HepG2 (cell line): ENCODE results near the gene ARHGAP22. TPM values are rescaled to one million over a fixed set of nuclear protein-coding genes. Genes with fewer than 3 reads are reported as not detected.

Experiments used
- ATAC-seq: fragments of 200-7000 bp; cut with Tn5 transposase; 3 replicates; pipeline ENCODE4 v1.9.1; 2020; ENCODE audit warnings: mild to moderate bottlenecking, moderate library complexity
- BruUV-seq: library from RNA; stranded (reverse); fragments of 400-500 nt; replicated peaks from 2 replicates; lab custom pipeline; 2021; lab: Mats Ljungman, UMichigan
- CTCF ChIA-PET: fragments of 300-600 bp; formaldehyde crosslinking; extraction: SDS; loops from one replicate; lab custom pipeline; 2021; ENCODE audit warnings: low total read pairs, inconsistent platforms, low intra/inter-chr PET ratio; lab: Yijun Ruan, JAX
- POLR2A ChIA-PET: fragments of 350-600 bp; sonication (Branson Sonifier 250); formaldehyde crosslinking; loops from one replicate; lab custom pipeline; 2020; ENCODE audit warnings: antibody characterized with exemption, inconsistent platforms; lab: Yijun Ruan, JAX
- DNase-seq: peaks from one replicate; pipeline ENCODE4 v3.0.0-alpha.2; 2015; ENCODE audit warnings: low spot score
- FAIRE-seq: peaks from 3 replicates; lab custom pipeline; 2011; peaks lifted over from hg19 to GRCh38; lab: Jason Lieb, UNC
- H2AFZ ChIP-seq: one replicate; pipeline ENCODE4 v1.6.1; 2011; ENCODE audit warnings: low read length, inconsistent platforms
- H3K27ac ChIP-seq: fragments of 300-600 bp; 3 replicates; pipeline ENCODE4 v1.8.0; 2011; ENCODE audit warnings: mixed run types, mild to moderate bottlenecking, mixed read lengths, low read length, inconsistent platforms; ENCODE audit not compliant: insufficient read depth; ENCODE audit errors: extremely low read length
- H3K27me3 ChIP-seq, 2 experiments: fragments of 200-600 bp in 1 of 2; 2 replicates in 1 of 2; 3 replicates in 1 of 2; pipeline versions ENCODE4 v1.6.0 to v1.8.0; 2011; ENCODE audit warnings: low read length in 2 of 2, mild to moderate bottlenecking in 2 of 2, moderate library complexity in 2 of 2, inconsistent platforms in 1 of 2; ENCODE audit not compliant: insufficient read depth in 2 of 2, control insufficient read depth in 1 of 2
- H3K36me3 ChIP-seq, 2 experiments: fragments of 200-600 bp in 1 of 2; replicated peaks in 1 of 2; 2 replicates in 1 of 2; 3 replicates in 1 of 2; pipeline versions ENCODE4 v1.5.1 to v1.8.0; 2011; ENCODE audit warnings: low read length in 2 of 2, inconsistent platforms in 1 of 2; ENCODE audit not compliant: insufficient read depth in 2 of 2, control insufficient read depth in 1 of 2
- H3K4me1 ChIP-seq: 2 replicates; pipeline ENCODE4 v1.5.1; 2012; ENCODE audit warnings: low read length, inconsistent platforms; ENCODE audit not compliant: insufficient read depth
- H3K4me2 ChIP-seq: 2 replicates; pipeline ENCODE4 v1.6.0; 2011; ENCODE audit warnings: low read depth, low read length, inconsistent platforms
- H3K4me3 ChIP-seq, 3 experiments: fragments of 200-600 bp in 1 of 3; sonication (generic), shearing (Covaris generic) in 1 of 3; replicated peaks in 1 of 3; 2 replicates each; pipeline ENCODE4 v1.5.1; 2011 to 2016; ENCODE audit warnings: low read length in 3 of 3, inconsistent platforms in 2 of 3, low read depth in 2 of 3, mild to moderate bottlenecking in 2 of 3, control low read depth in 1 of 3, mixed read lengths in 1 of 3; ENCODE audit not compliant: insufficient read depth in 1 of 3
- H3K79me2 ChIP-seq: one replicate; pipeline ENCODE4 v1.6.1; 2011; ENCODE audit warnings: low read length, inconsistent platforms; ENCODE audit not compliant: insufficient read depth
- H3K9ac ChIP-seq: 2 replicates; pipeline ENCODE4 v1.6.0; 2011; ENCODE audit warnings: mild to moderate bottlenecking, low read depth, low read length, inconsistent platforms; ENCODE audit not compliant: insufficient read depth
- H3K9me3 ChIP-seq: 2 replicates; pipeline ENCODE4 v1.5.1; 2012; ENCODE audit warnings: mild to moderate bottlenecking, low read length
- H4K20me1 ChIP-seq: 2 replicates; pipeline ENCODE4 v1.6.0; 2011; ENCODE audit warnings: inconsistent platforms, mild to moderate bottlenecking, low read length, moderate library complexity; ENCODE audit not compliant: insufficient read depth
- ARNTL ChIP-seq: sonication (generic); formaldehyde crosslinking; IDR thresholded peaks from 2 replicates; pipeline ENCODE4 v1.4.0; 2020; ENCODE audit warnings: mild to moderate bottlenecking, missing genetic modification reagents
- CENPX ChIP-seq: sonication (generic); formaldehyde crosslinking; IDR thresholded peaks from 2 replicates; pipeline ENCODE4 v1.9.0; 2021; ENCODE audit warnings: mild to moderate bottlenecking, missing genetic modification reagents, moderate library complexity
- CERS6 ChIP-seq: sonication (generic); formaldehyde crosslinking; IDR thresholded peaks from 2 replicates; pipeline ENCODE4 v1.5.0; 2020; ENCODE audit warnings: missing genetic modification reagents
- KIAA2018 ChIP-seq: sonication (generic); formaldehyde crosslinking; IDR thresholded peaks from 2 replicates; pipeline ENCODE4 v1.5.0; 2020; ENCODE audit warnings: mild to moderate bottlenecking, missing genetic modification reagents, borderline replicate concordance
- PBX2 ChIP-seq: IDR thresholded peaks from 2 replicates; pipeline ENCODE4 v1.6.1; 2016; ENCODE audit warnings: control low read depth
- TOE1 ChIP-seq: sonication (generic); formaldehyde crosslinking; IDR thresholded peaks from 2 replicates; pipeline ENCODE4 v1.4.0; 2020; ENCODE audit warnings: mild to moderate bottlenecking, missing genetic modification reagents
- ZNF292 ChIP-seq: sonication (generic); formaldehyde crosslinking; IDR thresholded peaks from 2 replicates; pipeline ENCODE4 v1.8.1; 2022; ENCODE audit warnings: mild to moderate bottlenecking, low read depth, missing genetic modification reagents, borderline replicate concordance
- ZNF317 ChIP-seq: sonication (generic); formaldehyde crosslinking; IDR thresholded peaks from 2 replicates; pipeline ENCODE4 v1.5.0; 2020; ENCODE audit warnings: mild to moderate bottlenecking, missing genetic modification reagents
- in situ Hi-C: cut with HindIII; loops from 2 replicates; pipeline ENCODE4 v1.10.0; 2017; ENCODE audit warnings: low pct_unique_long_range_greater_than_20kb; ENCODE audit not compliant: extremely low pct_ligation_motif_present
- intact Hi-C: fragments of 100-400 bp; cut with micrococcal nuclease; formaldehyde crosslinking; loops from one replicate; pipeline ENCODE4 v1.10.0; 2022; ENCODE audit not compliant: unreplicated experiment
- polyA plus RNA-seq, 8 experiments: library from polyadenylated mRNA; depleted of rRNA in 3 of 8; stranded (reverse) in 7 of 8; unstranded in 1 of 8; fragments of >200 nt; fragmentation: Illumina TruSeq in 4 of 8; extraction: Trizol in 4 of 8; gene quantifications; 2 replicates each; pipeline versions ENCODE4 v1.2.1 to v1.2.3, GENCODE V29; 2011 to 2016; ENCODE audit warnings: low read depth in 4 of 8, missing spikeins in 1 of 8, mixed read lengths in 1 of 8; ENCODE audit not compliant: insufficient read depth in 1 of 8
- total RNA-seq, 5 experiments: library from RNA; depleted of rRNA; stranded (reverse); fragments of >200 nt; fragmentation: Illumina TruSeq; extraction: Trizol; gene quantifications; 2 replicates each; pipeline ENCODE4 v1.2.3, GENCODE V29; 2016; ENCODE audit warnings: low read depth in 1 of 5
- TF ChIP-seq, protein P1 (sequence below): sonication (generic); formaldehyde crosslinking; IDR thresholded peaks from 2 replicates; pipeline ENCODE4 v1.5.0; 2020; ENCODE audit warnings: missing genetic modification reagents
- TF ChIP-seq, protein P2 (sequence below): sonication (generic); formaldehyde crosslinking; conservative IDR thresholded peaks from 2 replicates; pipeline ENCODE4 v1.5.0; 2020; ENCODE audit warnings: missing genetic modification reagents

Gene ARHGAP22
- total and polyA plus RNA-seq, 2 of the 13 experiments (the other 11 are each of a cell fraction or from before 2014, with no cell fraction given), result 0.08 to 0.38 TPM

DNA sequence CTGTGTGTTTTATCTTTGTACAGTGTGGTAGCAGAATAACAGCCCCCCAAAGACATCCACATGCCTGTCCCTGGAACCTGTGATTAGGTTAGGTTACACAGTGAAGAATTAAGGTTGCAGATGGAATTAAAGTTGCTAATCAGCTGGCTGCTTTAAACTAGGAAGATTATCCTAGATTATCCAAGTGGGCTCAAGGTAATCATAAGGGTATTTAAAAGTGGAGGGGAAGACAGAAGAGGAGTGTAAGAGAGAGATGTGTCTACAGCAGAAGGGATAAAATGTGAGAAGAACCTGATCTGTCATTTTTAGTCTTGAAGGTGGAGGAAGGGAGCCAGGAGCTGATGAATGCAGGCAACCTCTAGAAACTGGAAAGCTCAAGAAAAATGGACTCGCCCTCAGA lies 117.6 kb downstream of the ARHGAP22 start (continued):
- TF ChIP-seq KIAA2018 (CRISPR knock-in tag), result no peak

DNA sequence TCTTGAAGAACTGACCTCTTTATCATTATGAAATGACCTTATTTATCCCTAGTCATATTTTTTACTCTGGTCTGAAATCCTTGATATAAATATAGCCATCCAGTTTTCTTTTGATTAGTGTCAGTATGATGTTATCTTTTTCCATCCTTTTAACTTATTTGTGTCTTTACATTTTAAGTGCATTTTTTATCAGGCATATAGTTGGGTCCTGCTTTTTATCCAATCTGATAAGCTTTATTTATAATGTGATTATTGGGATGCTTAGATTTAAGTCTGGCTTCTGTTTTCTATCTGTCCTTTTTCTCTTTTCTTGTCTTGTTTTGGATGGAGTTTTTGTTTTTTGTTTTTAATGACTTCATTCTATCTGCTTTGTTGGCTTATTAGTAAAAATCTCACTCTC lies 119.2 kb downstream of the ARHGAP22 start:
- Histone ChIP-seq H3K9me3 (no peaks in the 10 kb centered on the region), H2AFZ (no peak overlapping the region), H3K4me3 (no peak overlapping the region), H3K27me3 (peaks cover 0 to 4% of the 10 kb centered on the region in 2 experiments; a peak in 1 of 5 replicates), H3K27ac (no peak overlapping the region), H3K36me3 (no peaks in the 10 kb centered on the region), H3K9ac (no peak overlapping the region), H3K4me2 (no peak overlapping the region), H3K79me2 (no peaks in the 10 kb centered on the region), H4K20me1 (no peaks in the 10 kb centered on the region), H3K4me1 (peaks cover 10% of the 10 kb centered on the region)
- in situ Hi-C loops (no loop called here), intact Hi-C loops (loop anchor here (1.0 kb wide), 1 partner anchor 40 kb away; no protein-coding TSS in a partner anchor)
- DNase-seq, result no peak
- ChIA-PET CTCF (no interaction called here), POLR2A (no interaction called here)
- ATAC-seq, result no peak
- BruUV-seq, result no TSS peak
- FAIRE-seq, result no peak
- TF ChIP-seq TOE1 (CRISPR knock-in tag) (no peak), CERS6 (CRISPR knock-in tag) (no peak), ZNF317 (CRISPR knock-in tag) (no peak), ZNF292 (CRISPR knock-in tag) (no peak), CENPX (CRISPR knock-in tag) (no peak), ARNTL (no peak), PBX2 (CRISPR knock-in tag) (no peak)
- TF ChIP-seq, protein P1, sequence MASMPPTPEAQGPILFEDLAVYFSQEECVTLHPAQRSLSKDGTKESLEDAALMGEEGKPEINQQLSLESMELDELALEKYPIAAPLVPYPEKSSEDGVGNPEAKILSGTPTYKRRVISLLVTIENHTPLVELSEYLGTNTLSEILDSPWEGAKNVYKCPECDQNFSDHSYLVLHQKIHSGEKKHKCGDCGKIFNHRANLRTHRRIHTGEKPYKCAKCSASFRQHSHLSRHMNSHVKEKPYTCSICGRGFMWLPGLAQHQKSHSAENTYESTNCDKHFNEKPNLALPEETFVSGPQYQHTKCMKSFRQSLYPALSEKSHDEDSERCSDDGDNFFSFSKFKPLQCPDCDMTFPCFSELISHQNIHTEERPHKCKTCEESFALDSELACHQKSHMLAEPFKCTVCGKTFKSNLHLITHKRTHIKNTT, result no peak
- TF ChIP-seq, protein P2, sequence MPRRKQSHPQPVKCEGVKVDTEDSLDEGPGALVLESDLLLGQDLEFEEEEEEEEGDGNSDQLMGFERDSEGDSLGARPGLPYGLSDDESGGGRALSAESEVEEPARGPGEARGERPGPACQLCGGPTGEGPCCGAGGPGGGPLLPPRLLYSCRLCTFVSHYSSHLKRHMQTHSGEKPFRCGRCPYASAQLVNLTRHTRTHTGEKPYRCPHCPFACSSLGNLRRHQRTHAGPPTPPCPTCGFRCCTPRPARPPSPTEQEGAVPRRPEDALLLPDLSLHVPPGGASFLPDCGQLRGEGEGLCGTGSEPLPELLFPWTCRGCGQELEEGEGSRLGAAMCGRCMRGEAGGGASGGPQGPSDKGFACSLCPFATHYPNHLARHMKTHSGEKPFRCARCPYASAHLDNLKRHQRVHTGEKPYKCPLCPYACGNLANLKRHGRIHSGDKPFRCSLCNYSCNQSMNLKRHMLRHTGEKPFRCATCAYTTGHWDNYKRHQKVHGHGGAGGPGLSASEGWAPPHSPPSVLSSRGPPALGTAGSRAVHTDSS (CRISPR knock-in tag), result no peak
